A549 (cell line): ENCODE measurements around the gene GGNBP2. TPM values are rescaled to one million over a fixed set of nuclear protein-coding genes. Genes with fewer than 3 reads are reported as not detected.

Experiments used
- ATAC-seq, 2 experiments: fragments of 200-7000 bp in 1 of 2; fragments of >200 bp in 1 of 2; cut with Nextera tagmentation in 1 of 2; cut with Tn5 transposase in 1 of 2; 3 replicates each; pipeline versions ENCODE4 v1.8.0 to v1.9.1; 2018 to 2020; ENCODE audit warnings: mild to moderate bottlenecking in 1 of 2, moderate library complexity in 1 of 2
- CTCF ChIA-PET: fragments of 300-600 bp; sonication (Branson Sonifier 250); formaldehyde crosslinking; extraction: SDS; loops from one replicate; lab custom pipeline; 2021; ENCODE audit warnings: antibody characterized with exemption, inconsistent platforms; lab: Yijun Ruan, JAX
- POLR2A ChIA-PET: fragments of 350-600 bp; formaldehyde crosslinking; extraction: SDS; loops from one replicate; lab custom pipeline; 2021; ENCODE audit warnings: antibody characterized with exemption, inconsistent platforms; lab: Yijun Ruan, JAX
- DNase-seq, 2 experiments: peaks; one replicate each; pipeline versions ENCODE4 v3.0.0 to v3.0.0-alpha.2; 2011 to 2016; ENCODE audit warnings: low read depth in 1 of 2, low spot score in 1 of 2
- FAIRE-seq: peaks from 2 replicates; lab custom pipeline; 2011; peaks lifted over from hg19 to GRCh38; lab: Jason Lieb, UNC
- H3K27ac ChIP-seq, 2 experiments: fragments of >200 bp; sonication (Bioruptor Twin); formaldehyde crosslinking; 3 replicates each; pipeline ENCODE4 v1.5.1; 2016 to 2017
- H3K4me1 ChIP-seq: fragments of >200 bp; sonication (Bioruptor Twin); formaldehyde crosslinking; 3 replicates; pipeline ENCODE4 v1.6.1; 2016
- H3K4me2 ChIP-seq: fragments of >200 bp; sonication (Bioruptor Twin); formaldehyde crosslinking; 3 replicates; pipeline ENCODE4 v1.6.1; 2016
- H3K4me3 ChIP-seq: fragments of >200 bp; sonication (Bioruptor Twin); formaldehyde crosslinking; 3 replicates; pipeline ENCODE4 v1.5.1; 2016
- H3K9me3 ChIP-seq: fragments of >200 bp; sonication (Bioruptor Twin); formaldehyde crosslinking; 3 replicates; pipeline ENCODE4 v1.6.1; 2016
- ATOH8 ChIP-seq: fragments of 250-450 bp; sonication (Bioruptor Pico); IDR thresholded peaks from 2 replicates; pipeline ENCODE4 v1.5.0; 2020; ENCODE audit warnings: low read depth, mild to moderate bottlenecking, moderate library complexity
- CBX2 ChIP-seq: fragments of 200-600 bp; sonication (generic); IDR thresholded peaks from 2 replicates; pipeline ENCODE4 v1.6.1; 2016; ENCODE audit warnings: low read depth, mild to moderate bottlenecking, borderline replicate concordance
- EHMT2 ChIP-seq: fragments of 200-600 bp; sonication (generic); IDR thresholded peaks from 2 replicates; pipeline ENCODE4 v1.6.1; 2016; ENCODE audit warnings: antibody characterized with exemption, low read depth, mild to moderate bottlenecking, moderate library complexity
- EP300 ChIP-seq, 2 experiments: fragments of >200 bp; sonication (Bioruptor Twin); formaldehyde crosslinking; IDR thresholded peaks; 2 replicates in 1 of 2; 3 replicates in 1 of 2; pipeline ENCODE4 v1.6.1; 2016 to 2017
- FOSL2 ChIP-seq, 2 experiments: fragments of 450-650 bp in 1 of 2; fragments of >200 bp in 1 of 2; sonication (Bioruptor Twin) in 1 of 2; formaldehyde crosslinking; IDR thresholded peaks; 2 replicates each; pipeline versions ENCODE4 v1.5.0 to v1.6.1; 2016 to 2020; ENCODE audit warnings: mild to moderate bottlenecking in 1 of 2, moderate library complexity in 1 of 2
- FOXS1 ChIP-seq: fragments of 250-450 bp; sonication (Bioruptor Pico); IDR thresholded peaks from 2 replicates; pipeline ENCODE4 v1.5.0; 2020; ENCODE audit warnings: mild to moderate bottlenecking, moderate library complexity
- GATA3 ChIP-seq: IDR thresholded peaks from 2 replicates; pipeline ENCODE4 v1.6.1; 2012; ENCODE audit warnings: borderline replicate concordance
- HDAC2 ChIP-seq: fragments of 200-600 bp; sonication (generic); IDR thresholded peaks from 2 replicates; pipeline ENCODE4 v1.6.1; 2016
- HES2 ChIP-seq: fragments of >200 bp; sonication (Bioruptor Twin); formaldehyde crosslinking; IDR thresholded peaks from 2 replicates; pipeline ENCODE4 v1.6.1; 2016
- HEYL ChIP-seq: fragments of 250-450 bp; sonication (Bioruptor Pico); IDR thresholded peaks from 2 replicates; pipeline ENCODE4 v1.8.0; 2021; ENCODE audit warnings: mild to moderate bottlenecking, moderate library complexity
- HOXB5 ChIP-seq: fragments of 250-450 bp; sonication (Bioruptor Pico); IDR thresholded peaks from 2 replicates; pipeline ENCODE4 v1.5.0; 2020; ENCODE audit warnings: mild to moderate bottlenecking, moderate library complexity
- JUN ChIP-seq, 2 experiments: fragments of >200 bp; sonication (Bioruptor Twin); formaldehyde crosslinking; IDR thresholded peaks; 2 replicates in 1 of 2; 3 replicates in 1 of 2; pipeline ENCODE4 v1.6.1; 2016 to 2017
- JUNB ChIP-seq: fragments of >200 bp; sonication (Bioruptor Twin); formaldehyde crosslinking; IDR thresholded peaks from 2 replicates; pipeline ENCODE4 v1.6.1; 2016
- NFE2L2 ChIP-seq: fragments of 150-350 bp; conservative IDR thresholded peaks from 2 replicates; pipeline ENCODE4 v1.6.1; 2014; ENCODE audit warnings: low read length
- PBX3 ChIP-seq: IDR thresholded peaks from 2 replicates; pipeline ENCODE4 v1.6.1; 2012
- POLR2A ChIP-seq: IDR thresholded peaks from 2 replicates; pipeline ENCODE4 v1.6.1; 2012; ENCODE audit warnings: mild to moderate bottlenecking, low read length
- POLR2AphosphoS2 ChIP-seq: conservative IDR thresholded peaks from 2 replicates; pipeline ENCODE4 v1.6.1; 2012; ENCODE audit warnings: low read length, improper control_type of control experiment, inconsistent platforms
- RFX5 ChIP-seq: fragments of 450-650 bp; IDR thresholded peaks from 2 replicates; pipeline ENCODE4 v1.7.1; 2014; ENCODE audit warnings: antibody characterized with exemption, mild to moderate bottlenecking, moderate library complexity
- SMC3 ChIP-seq: fragments of >200 bp; sonication (Bioruptor Twin); formaldehyde crosslinking; IDR thresholded peaks from 3 replicates; pipeline ENCODE4 v1.6.1; 2018; ENCODE audit warnings: inconsistent platforms
- SREBF2 ChIP-seq: fragments of 450-650 bp; IDR thresholded peaks from 2 replicates; pipeline ENCODE4 v1.6.1; 2014; ENCODE audit warnings: mild to moderate bottlenecking, moderate library complexity
- TFCP2L1 ChIP-seq: fragments of 250-450 bp; sonication (Bioruptor Pico); IDR thresholded peaks from 2 replicates; pipeline ENCODE4 v1.5.0; 2021; ENCODE audit warnings: mild to moderate bottlenecking
- USF2 ChIP-seq: fragments of 450-650 bp; IDR thresholded peaks from 2 replicates; pipeline ENCODE4 v1.6.1; 2014; ENCODE audit warnings: antibody characterized with exemption
- ZC3H11A ChIP-seq: fragments of 450-650 bp; IDR thresholded peaks from 2 replicates; pipeline ENCODE4 v1.6.1; 2014; ENCODE audit warnings: antibody characterized with exemption, mild to moderate bottlenecking
- WGBS: methylation state at CpG from one replicate; pipeline ENCODE4 v1.1.6; 2017; ENCODE audit errors: missing lambda C conversion rate; 5-methylcytosine and 5-hydroxymethylcytosine counted together
- polyA plus RNA-seq, 4 experiments: library from polyadenylated mRNA; depleted of rRNA in 3 of 4; stranded (reverse); fragments of >200 nt; fragmentation: RNase III in 1 of 4; extraction: RNeasy Plus Mini Kit Qiagen cat#74134 plus additional on column Dnase treatment in 1 of 4; gene quantifications; 2 replicates in 3 of 4; 3 replicates in 1 of 4; pipeline ENCODE4 v1.2.3, GENCODE V29; 2011 to 2017
- TF ChIP-seq, protein P1 (sequence below): fragments of 250-450 bp; sonication (Bioruptor Pico); IDR thresholded peaks from 2 replicates; pipeline ENCODE4 v1.5.0; 2021; ENCODE audit warnings: mild to moderate bottlenecking, moderate library complexity, borderline replicate concordance

Gene GGNBP2
- polyA plus RNA-seq, 2 of the 4 experiments (the other 2 are of a cell fraction), result 83.7 to 144 TPM

- WGBS, result 43% methylated on average over 3 of the region's 3 CpGs
- DNase-seq, result no peak
- ChIA-PET CTCF (interaction anchor here (0.8 to 17.4 kb wide), 6 partner anchors 9 to 750 kb away, joined by 3 to 263 read pairs (median 4); partner anchors contain the start of gene MRM1), POLR2A (no interaction called here)
- TF ChIP-seq ATOH8 (no peak), PBX3 (no peak), EHMT2 (no peak), FOSL2 (IDR thresholded peaks at IDR 0.05) (no peak), FOSL2 (CRISPR knock-in tag; IDR thresholded peaks at IDR 0.05) (no peak), POLR2AphosphoS2 (no peak), HDAC2 (no peak), SMC3 (no peak), POLR2A (no peak), TFCP2L1 (CRISPR knock-in tag) (no peak), NFE2L2 (no peak), ZC3H11A (no peak), RFX5 (no peak), SREBF2 (no peak), USF2 (no peak), JUN (IDR thresholded peaks at IDR 0.05) (no peak), HES2 (no peak), GATA3 (no peak)
- H3K4me1 ChIP-seq, result no peaks in the 10 kb centered on the region
- H3K4me3 ChIP-seq, result no peak overlapping the region
- no peaks in the 10 kb centered on the region for H3K9me3 ChIP-seq
- H3K4me2 ChIP-seq, result no peak overlapping the region
- no peak for FAIRE-seq
- H3K27ac ChIP-seq, result no peak overlapping the region
- ATAC-seq, result no peak
Observed at GRCh38 chr17:36623281-36623680, 78.6 kb downstream of the GGNBP2 start.

DNA sequence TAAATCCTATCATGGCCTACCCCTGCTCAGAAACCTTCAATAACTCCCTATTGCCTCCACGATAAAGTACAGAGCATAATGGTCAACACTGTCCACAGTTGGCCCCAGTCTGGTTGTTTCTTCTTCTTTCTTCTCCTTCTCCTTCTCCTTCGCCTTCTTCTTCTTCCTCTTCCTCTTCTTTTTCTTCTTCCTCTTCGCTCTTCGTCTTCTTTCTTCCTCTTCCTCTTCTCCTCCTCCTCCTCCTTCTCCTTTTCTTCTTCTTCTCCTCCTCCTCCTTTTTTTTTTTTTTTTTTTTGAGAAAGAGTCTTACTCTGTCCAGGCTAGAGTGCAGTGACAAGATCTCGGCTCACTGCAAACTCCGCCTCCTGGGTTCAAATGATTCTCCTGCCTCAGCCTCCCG is 80.5 kb downstream of the GGNBP2 start:
- ChIA-PET CTCF (interaction anchor here (0.5 to 17.4 kb wide), 30 partner anchors 10 to 938 kb away, joined by 3 to 263 read pairs (median 4); partner anchors contain the start of gene MRM1), POLR2A (no interaction called here)
- H3K4me2 ChIP-seq, result no peak overlapping the region
- FAIRE-seq, result no peak
- H3K27ac ChIP-seq, result no peak overlapping the region
- WGBS, result 62% methylated on average over 7 of the region's 7 CpGs
- H3K4me3 ChIP-seq, result no peak overlapping the region
- ATAC-seq, result no peak
- H3K4me1 ChIP-seq, result no peaks in the 10 kb centered on the region
- no peak for TF ChIP-seq FOXS1
- no peak for TF ChIP-seq HOXB5 (CRISPR knock-in tag)
- no peak for TF ChIP-seq POLR2A
- TF ChIP-seq CBX2, result no peak
- no peak for TF ChIP-seq JUNB
- TF ChIP-seq HEYL (CRISPR knock-in tag), result no peak
- TF ChIP-seq, protein P1, sequence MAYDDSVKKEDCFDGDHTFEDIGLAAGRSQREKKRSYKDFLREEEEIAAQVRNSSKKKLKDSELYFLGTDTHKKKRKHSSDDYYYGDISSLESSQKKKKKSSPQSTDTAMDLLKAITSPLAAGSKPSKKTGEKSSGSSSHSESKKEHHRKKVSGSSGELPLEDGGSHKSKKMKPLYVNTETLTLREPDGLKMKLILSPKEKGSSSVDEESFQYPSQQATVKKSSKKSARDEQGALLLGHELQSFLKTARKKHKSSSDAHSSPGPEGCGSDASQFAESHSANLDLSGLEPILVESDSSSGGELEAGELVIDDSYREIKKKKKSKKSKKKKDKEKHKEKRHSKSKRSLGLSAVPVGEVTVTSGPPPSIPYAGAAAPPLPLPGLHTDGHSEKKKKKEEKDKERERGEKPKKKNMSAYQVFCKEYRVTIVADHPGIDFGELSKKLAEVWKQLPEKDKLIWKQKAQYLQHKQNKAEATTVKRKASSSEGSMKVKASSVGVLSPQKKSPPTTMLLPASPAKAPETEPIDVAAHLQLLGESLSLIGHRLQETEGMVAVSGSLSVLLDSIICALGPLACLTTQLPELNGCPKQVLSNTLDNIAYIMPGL (CRISPR knock-in tag), result no peak
- no peak for TF ChIP-seq EP300 (IDR thresholded peaks at IDR 0.05)
- no peak for DNase-seq
- no peaks in the 10 kb centered on the region for H3K9me3 ChIP-seq
